Astrocyte (in vitro differentiated cells and primary cell): ENCODE measurements around the gene PKHD1.

Experiments used
- EZH2 ChIP-seq: IDR thresholded peaks from 2 replicates; pipeline ENCODE4 v1.6.1; 2012; ENCODE audit warnings: mild to moderate bottlenecking, low read length, inconsistent platforms; ENCODE audit not compliant: insufficient read depth
- TF ChIP-seq, protein P1 (sequence below): IDR thresholded peaks from 2 replicates; pipeline ENCODE4 v1.5.1; 2011; ENCODE audit warnings: low read depth, mild to moderate bottlenecking, inconsistent platforms, low read length, moderate library complexity; ENCODE audit not compliant: insufficient read depth

DNA sequence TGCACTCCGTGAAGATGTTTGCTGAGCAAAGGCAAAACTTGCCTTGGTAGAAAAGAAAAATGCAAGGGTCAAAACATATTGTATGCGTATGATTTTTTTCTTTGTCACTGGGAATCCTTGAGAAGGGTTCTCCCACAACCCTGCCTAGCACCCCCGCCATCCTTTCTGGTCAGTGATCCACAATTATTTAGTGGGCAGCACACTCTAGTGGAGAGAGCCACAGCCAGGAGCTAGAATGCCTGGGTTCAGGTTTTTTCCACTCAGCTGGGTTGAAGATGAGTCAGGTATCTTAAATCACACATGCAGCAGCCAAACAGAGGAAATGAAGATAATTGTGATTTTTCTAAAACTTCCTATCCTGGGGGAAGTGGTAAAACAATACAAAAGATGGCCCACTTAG, 243.1 kb downstream of the PKHD1 start:
- TF ChIP-seq, protein P1, sequence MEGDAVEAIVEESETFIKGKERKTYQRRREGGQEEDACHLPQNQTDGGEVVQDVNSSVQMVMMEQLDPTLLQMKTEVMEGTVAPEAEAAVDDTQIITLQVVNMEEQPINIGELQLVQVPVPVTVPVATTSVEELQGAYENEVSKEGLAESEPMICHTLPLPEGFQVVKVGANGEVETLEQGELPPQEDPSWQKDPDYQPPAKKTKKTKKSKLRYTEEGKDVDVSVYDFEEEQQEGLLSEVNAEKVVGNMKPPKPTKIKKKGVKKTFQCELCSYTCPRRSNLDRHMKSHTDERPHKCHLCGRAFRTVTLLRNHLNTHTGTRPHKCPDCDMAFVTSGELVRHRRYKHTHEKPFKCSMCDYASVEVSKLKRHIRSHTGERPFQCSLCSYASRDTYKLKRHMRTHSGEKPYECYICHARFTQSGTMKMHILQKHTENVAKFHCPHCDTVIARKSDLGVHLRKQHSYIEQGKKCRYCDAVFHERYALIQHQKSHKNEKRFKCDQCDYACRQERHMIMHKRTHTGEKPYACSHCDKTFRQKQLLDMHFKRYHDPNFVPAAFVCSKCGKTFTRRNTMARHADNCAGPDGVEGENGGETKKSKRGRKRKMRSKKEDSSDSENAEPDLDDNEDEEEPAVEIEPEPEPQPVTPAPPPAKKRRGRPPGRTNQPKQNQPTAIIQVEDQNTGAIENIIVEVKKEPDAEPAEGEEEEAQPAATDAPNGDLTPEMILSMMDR, result no peak
- no peak for TF ChIP-seq EZH2
